Liver (tissue), 9 donors: ENCODE data around the gene CCR3. TPM values are rescaled to one million over a fixed set of nuclear protein-coding genes. Genes with fewer than 3 reads are reported as not detected.

Source experiments
- DNase-seq: peaks from one replicate; pipeline ENCODE4 v3.0.0-alpha.2; 2017; ENCODE audit warnings: low spot score
- H3K27ac ChIP-seq, 2 donors: one replicate each; pipeline ENCODE4 v1.7.0; 2013; ENCODE audit warnings: inconsistent platforms in 2 of 2, low read length in 2 of 2, control low read depth in 1 of 2, low read depth in 1 of 2, mild to moderate bottlenecking in 1 of 2
- H3K27me3 ChIP-seq, 4 donors: one replicate each; pipeline versions ENCODE4 v1.6.1 to v1.7.0; 2013; ENCODE audit warnings: low read length in 3 of 4, inconsistent platforms in 1 of 4, mild to moderate bottlenecking in 1 of 4, moderate library complexity in 1 of 4; ENCODE audit not compliant: control insufficient read depth in 4 of 4, insufficient read depth in 4 of 4
- H3K36me3 ChIP-seq, 4 donors: one replicate each; pipeline versions ENCODE4 v1.6.1 to v1.7.0; 2013; ENCODE audit warnings: low read length in 3 of 4, mild to moderate bottlenecking in 3 of 4, low read depth in 1 of 4, moderate library complexity in 1 of 4; ENCODE audit not compliant: control insufficient read depth in 4 of 4, insufficient read depth in 3 of 4
- H3K4me1 ChIP-seq, 4 donors: one replicate each; pipeline versions ENCODE4 v1.6.1 to v1.7.0; 2013; ENCODE audit warnings: low read length in 3 of 4, mild to moderate bottlenecking in 3 of 4, moderate library complexity in 1 of 4; ENCODE audit not compliant: control insufficient read depth in 4 of 4, insufficient read depth in 4 of 4
- H3K4me3 ChIP-seq, 3 donors: one replicate each; pipeline versions ENCODE4 v1.6.1 to v1.7.0; 2013; ENCODE audit warnings: low read length in 3 of 3, control low read depth in 1 of 3, low read depth in 1 of 3, mild to moderate bottlenecking in 1 of 3
- H3K9ac ChIP-seq, 2 donors: one replicate each; pipeline ENCODE4 v1.7.0; 2013; ENCODE audit warnings: low read length in 2 of 2, mild to moderate bottlenecking in 2 of 2, moderate library complexity in 2 of 2, control low read depth in 1 of 2, low read depth in 1 of 2
- H3K9me3 ChIP-seq, 4 donors: one replicate each; pipeline versions ENCODE4 v1.6.1 to v1.7.0; 2013; ENCODE audit warnings: low read length in 3 of 4; ENCODE audit not compliant: control insufficient read depth in 4 of 4
- ATF3 ChIP-seq: IDR thresholded peaks from 2 replicates; pipeline ENCODE4 v1.6.1; 2016; ENCODE audit warnings: antibody characterized with exemption
- EGR1 ChIP-seq, 2 donors: IDR thresholded peaks; 2 replicates each; pipeline ENCODE4 v1.6.1; 2016 to 2018; ENCODE audit warnings: antibody characterized with exemption in 2 of 2, low read depth in 2 of 2
- FOXA1 ChIP-seq: IDR thresholded peaks from 2 replicates; pipeline ENCODE4 v1.6.1; 2016; ENCODE audit warnings: antibody characterized with exemption
- FOXA2 ChIP-seq: IDR thresholded peaks from 2 replicates; pipeline ENCODE4 v1.6.1; 2016; ENCODE audit warnings: antibody characterized with exemption
- GABPA ChIP-seq, 2 donors: IDR thresholded peaks in 1 of 2; conservative IDR thresholded peaks in 1 of 2; 2 replicates each; pipeline ENCODE4 v1.6.1; 2016; ENCODE audit warnings: antibody characterized with exemption in 2 of 2, mild to moderate bottlenecking in 1 of 2, moderate library complexity in 1 of 2
- HNF4A ChIP-seq, 2 donors: conservative IDR thresholded peaks; 2 replicates each; pipeline ENCODE4 v1.6.1; 2016; ENCODE audit warnings: antibody characterized with exemption in 2 of 2, mild to moderate bottlenecking in 2 of 2
- HNF4G ChIP-seq: IDR thresholded peaks from 2 replicates; pipeline ENCODE4 v1.6.1; 2016; ENCODE audit warnings: antibody characterized with exemption
- JUND ChIP-seq, 2 donors: IDR thresholded peaks; 2 replicates each; pipeline ENCODE4 v1.6.1; 2016; ENCODE audit warnings: antibody characterized with exemption in 2 of 2
- MAX ChIP-seq: IDR thresholded peaks from 2 replicates; pipeline ENCODE4 v1.6.1; 2016; ENCODE audit warnings: antibody characterized with exemption
- NR2F2 ChIP-seq: IDR thresholded peaks from 2 replicates; pipeline ENCODE4 v1.6.1; 2016; ENCODE audit warnings: antibody characterized with exemption
- RAD21 ChIP-seq, 2 donors: IDR thresholded peaks; 2 replicates each; pipeline ENCODE4 v1.6.1; 2016; ENCODE audit warnings: antibody characterized with exemption in 2 of 2, mild to moderate bottlenecking in 2 of 2
- RXRA ChIP-seq, 2 donors: IDR thresholded peaks; 2 replicates each; pipeline ENCODE4 v1.6.1; 2017 to 2018; ENCODE audit warnings: antibody characterized with exemption in 2 of 2, mild to moderate bottlenecking in 1 of 2
- SP1 ChIP-seq: IDR thresholded peaks from 2 replicates; pipeline ENCODE4 v1.6.1; 2018; ENCODE audit warnings: antibody characterized with exemption, mild to moderate bottlenecking
- YY1 ChIP-seq: IDR thresholded peaks from 2 replicates; pipeline ENCODE4 v1.6.1; 2016; ENCODE audit warnings: antibody characterized with exemption, mild to moderate bottlenecking
- ZBTB33 ChIP-seq: IDR thresholded peaks from 2 replicates; pipeline ENCODE4 v1.6.1; 2016; ENCODE audit warnings: antibody characterized with exemption
- WGBS: extraction: QIAGEN DNeasy Blood & Tissue Kit; methylation state at CpG from one replicate; pipeline ENCODE4 v1.1.7; 2013; 5-methylcytosine and 5-hydroxymethylcytosine counted together
- polyA plus RNA-seq, 2 donors: library from polyadenylated mRNA; stranded (reverse) in 1 of 2; unstranded in 1 of 2; fragments of 200-250 nt in 1 of 2; fragments of >200 nt in 1 of 2; fragmentation: Nextera tagmentation in 1 of 2; extraction: Ambion mirVana in 1 of 2; gene quantifications; one replicate each; pipeline versions ENCODE4 v1.2.1 to v1.2.3, GENCODE V29; 2013 to 2015
- total RNA-seq, 2 donors: library from RNA; depleted of rRNA; stranded (reverse); fragments of >200 nt; gene quantifications; one replicate each; pipeline ENCODE4 v1.2.3, GENCODE V29; 2014
- TF ChIP-seq, protein P1 (sequence below): fragments of 150-350 bp; IDR thresholded peaks from 2 replicates; pipeline ENCODE4 v1.5.1; 2017; ENCODE audit warnings: improper control_type of control experiment, low read depth, low read length; ENCODE audit not compliant: missing input control
- donor health status: healthy.
- donor health status: healthy.
- donor health status: healthy.
- donor health status: healthy.
- donor health status: healthy.

Gene CCR3
- total and polyA plus RNA-seq, 4 donors: 0.05 to 0.13 TPM; not detected in 2

DNA sequence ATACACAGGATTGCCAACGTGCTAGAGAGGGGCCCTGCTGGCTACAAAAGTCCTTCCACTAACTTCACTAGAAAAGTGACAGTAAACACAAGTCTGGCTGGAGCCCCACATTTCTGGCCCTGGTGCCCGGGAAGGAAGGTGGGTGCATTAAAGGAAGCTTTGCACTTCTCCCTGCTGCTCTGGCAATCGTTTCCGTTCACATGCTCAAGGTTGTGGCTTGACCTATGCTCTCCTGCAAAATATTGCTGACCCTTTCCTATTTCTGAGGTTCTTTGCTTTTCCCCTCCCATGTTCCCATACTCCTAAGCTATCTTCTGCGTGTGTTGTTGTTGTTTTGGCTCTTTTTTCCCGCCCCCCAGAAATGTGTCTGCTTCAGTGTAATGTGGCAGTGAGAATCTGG lies 9.1 kb upstream of the CCR3 start:
- H3K27me3 ChIP-seq: peaks cover 0 to 3% (median 0%) of the 10 kb centered on the region in 4 donors
- H3K4me1 ChIP-seq: no peaks in the 10 kb centered on the region
- WGBS: 61% methylated on average over 6 of the region's 6 CpGs
- H3K9me3 ChIP-seq: no peaks in the 10 kb centered on the region
- no peak overlapping the region for H3K27ac ChIP-seq
- H3K4me3 ChIP-seq: no peak overlapping the region
- TF ChIP-seq RXRA (IDR thresholded peaks at IDR 0.05) (no peak), NR2F2 (peak; percentile 55)
- H3K36me3 ChIP-seq: no peaks in the 10 kb centered on the region
- no peak for DNase-seq
- no peak overlapping the region for H3K9ac ChIP-seq

GRCh38 chr3:46235425-46235824 lies 6.8 kb upstream of the CCR3 start:
- WGBS: 83% methylated on average over 2 of the region's 2 CpGs
- TF ChIP-seq, protein P1, sequence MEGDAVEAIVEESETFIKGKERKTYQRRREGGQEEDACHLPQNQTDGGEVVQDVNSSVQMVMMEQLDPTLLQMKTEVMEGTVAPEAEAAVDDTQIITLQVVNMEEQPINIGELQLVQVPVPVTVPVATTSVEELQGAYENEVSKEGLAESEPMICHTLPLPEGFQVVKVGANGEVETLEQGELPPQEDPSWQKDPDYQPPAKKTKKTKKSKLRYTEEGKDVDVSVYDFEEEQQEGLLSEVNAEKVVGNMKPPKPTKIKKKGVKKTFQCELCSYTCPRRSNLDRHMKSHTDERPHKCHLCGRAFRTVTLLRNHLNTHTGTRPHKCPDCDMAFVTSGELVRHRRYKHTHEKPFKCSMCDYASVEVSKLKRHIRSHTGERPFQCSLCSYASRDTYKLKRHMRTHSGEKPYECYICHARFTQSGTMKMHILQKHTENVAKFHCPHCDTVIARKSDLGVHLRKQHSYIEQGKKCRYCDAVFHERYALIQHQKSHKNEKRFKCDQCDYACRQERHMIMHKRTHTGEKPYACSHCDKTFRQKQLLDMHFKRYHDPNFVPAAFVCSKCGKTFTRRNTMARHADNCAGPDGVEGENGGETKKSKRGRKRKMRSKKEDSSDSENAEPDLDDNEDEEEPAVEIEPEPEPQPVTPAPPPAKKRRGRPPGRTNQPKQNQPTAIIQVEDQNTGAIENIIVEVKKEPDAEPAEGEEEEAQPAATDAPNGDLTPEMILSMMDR: no peak
- no peak for TF ChIP-seq EGR1 (IDR thresholded peaks at IDR 0.05; ENCODE audit: low read depth in 2 of 2)
- no peak for TF ChIP-seq HNF4A (conservative IDR thresholded peaks at IDR 0.05)
- TF ChIP-seq FOXA2: no peak
- no peak for TF ChIP-seq GABPA (IDR thresholded peaks at IDR 0.05 in 1 of 2, conservative IDR thresholded peaks at IDR 0.05 in 1 of 2)
- TF ChIP-seq JUND (IDR thresholded peaks at IDR 0.05): no peak
- no peak for TF ChIP-seq ZBTB33
- TF ChIP-seq RXRA (IDR thresholded peaks at IDR 0.05): no peak
- no peak for TF ChIP-seq MAX
- no peak for TF ChIP-seq HNF4G
- no peak for DNase-seq
- no peaks in the 10 kb centered on the region for H3K36me3 ChIP-seq
- H3K27me3 ChIP-seq: no peaks in the 10 kb centered on the region
- no peaks in the 10 kb centered on the region for H3K9me3 ChIP-seq
- H3K9ac ChIP-seq: no peak overlapping the region
- H3K4me3 ChIP-seq: no peak overlapping the region
- no peak overlapping the region for H3K27ac ChIP-seq
- H3K4me1 ChIP-seq: no peaks in the 10 kb centered on the region

- no peak overlapping the region for H3K4me3 ChIP-seq
- 66% methylated on average over 5 of the region's 5 CpGs for WGBS
- no peak overlapping the region for H3K9ac ChIP-seq
- H3K27ac ChIP-seq: no peak overlapping the region
- no peaks in the 10 kb centered on the region for H3K27me3 ChIP-seq
- no peaks in the 10 kb centered on the region for H3K9me3 ChIP-seq
- no peak for DNase-seq
- H3K36me3 ChIP-seq: no peaks in the 10 kb centered on the region
- no peaks in the 10 kb centered on the region for H3K4me1 ChIP-seq
- TF ChIP-seq MAX (no peak), FOXA2 (no peak), YY1 (no peak), HNF4G (no peak), NR2F2 (no peak), JUND (IDR thresholded peaks at IDR 0.05) (no peak), GABPA (IDR thresholded peaks at IDR 0.05 in 1 of 2, conservative IDR thresholded peaks at IDR 0.05 in 1 of 2) (no peak), FOXA1 (no peak), ATF3 (no peak), RAD21 (IDR thresholded peaks at IDR 0.05) (no peak), EGR1 (IDR thresholded peaks at IDR 0.05; ENCODE audit: low read depth in 2 of 2) (no peak), SP1 (no peak), HNF4A (conservative IDR thresholded peaks at IDR 0.05) (no peak)
- TF ChIP-seq, protein P1: no peak
Observed at GRCh38 chr3:46236294-46237054, 5.8 kb upstream of the CCR3 start.
